ENCODE data around the gene SYNC. TPM values are rescaled to one million over a fixed set of nuclear protein-coding genes. Genes with fewer than 3 reads are reported as not detected.

Gene SYNC
- total and polyA plus RNA-seq, 2 experiments from 2014 or later, result not detected

- Mint-ChIP-seq H3K4me1 (no peaks in the 10 kb centered on the region), H3K27ac (no peak overlapping the region), H3K4me3 (no peak overlapping the region), H3K36me3 (ENCODE audit: low read depth) (peaks cover 86% of the 10 kb centered on the region), H3K9me3 (no peaks in the 10 kb centered on the region), H3K27me3 (ENCODE audit: insufficient read depth, low read depth, poor library complexity) (peaks cover 2% of the 10 kb centered on the region)
- peaks cover 19% of the 10 kb centered on the region for H4K20me1 ChIP-seq (replicated peaks; ENCODE audit: insufficient read depth)
- H3K4me1 ChIP-seq (ENCODE audit: insufficient read depth), result no peaks in the 10 kb centered on the region
- no peak overlapping the region for H3K27ac ChIP-seq (ENCODE audit: low read depth)
- TF ChIP-seq POLR2AphosphoS5 (IDR thresholded peaks at IDR 0.05; ENCODE audit: low read depth) (no peak), EZH2phosphoT487 (IDR thresholded peaks at IDR 0.05; ENCODE audit: unreplicated experiment) (no peak), CTCF (conservative IDR thresholded peaks at IDR 0.05; ENCODE audit: low read depth in 2 of 2) (no peak), REST (IDR thresholded peaks at IDR 0.05; ENCODE audit: unreplicated experiment) (no peak), NANOG (IDR thresholded peaks at IDR 0.05; ENCODE audit: borderline replicate concordance) (no peak), ZNF114 (CRISPR knock-in tag; IDR thresholded peaks at IDR 0.05) (no peak), CREB1 (CRISPR knock-in tag; IDR thresholded peaks at IDR 0.05; ENCODE audit: low read depth) (no peak), ETS1 (IDR thresholded peaks at IDR 0.05) (no peak), ZNF331 (CRISPR knock-in tag; IDR thresholded peaks at IDR 0.05; ENCODE audit: low read depth) (no peak), EZH2 (IDR thresholded peaks at IDR 0.05; ENCODE audit: low read depth, unreplicated experiment) (no peak), JUNB (IDR thresholded peaks at IDR 0.05; ENCODE audit: unreplicated experiment) (no peak), ZNF462 (CRISPR knock-in tag; IDR thresholded peaks at IDR 0.05) (no peak), STAT1 (IDR thresholded peaks at IDR 0.05; ENCODE audit: unreplicated experiment) (no peak)
- no peak for DNase-seq (ENCODE audit: low spot score)
- ATAC-seq, result no peak
- H2AFZ ChIP-seq, result no peak overlapping the region
- no peaks in the 10 kb centered on the region for H3K27me3 ChIP-seq (ENCODE audit: insufficient read depth)
- no peaks in the 10 kb centered on the region for H3K79me2 ChIP-seq (replicated peaks; ENCODE audit: insufficient read depth)
- H3K9me2 ChIP-seq (ENCODE audit: insufficient read depth), result no peaks in the 10 kb centered on the region
- no peak overlapping the region for H3K4me2 ChIP-seq
- peaks cover 48% of the 10 kb centered on the region for H3F3A ChIP-seq (replicated peaks; ENCODE audit: low read depth)
- H3K36me3 ChIP-seq (ENCODE audit: insufficient read depth), result peaks cover 88% of the 10 kb centered on the region
- no peak overlapping the region for H3K4me3 ChIP-seq
These were observed 21.9 kb downstream of the SYNC start for GRCh38 chr1:32680642-32681041.
